Transverse colon (tissue), 4 donors: Measurements from ENCODE around the gene C2orf68. TPM values are rescaled to one million over a fixed set of nuclear protein-coding genes. Genes with fewer than 3 reads are reported as not detected.

ENCODE experiments used
- DNase-seq: peaks from one replicate; pipeline ENCODE4 v3.0.0-alpha.2; 2019
- H3K27ac ChIP-seq, 4 donors: fragments of 200-600 bp; sonication (generic); 2 replicates each; pipeline ENCODE4 v1.5.1; 2016 to 2018; ENCODE audit warnings: inconsistent platforms in 4 of 4
- H3K27me3 ChIP-seq: fragments of 200-600 bp; sonication (generic); 2 replicates; pipeline ENCODE4 v1.5.1; 2017; ENCODE audit warnings: inconsistent platforms
- H3K36me3 ChIP-seq, 4 donors: fragments of 200-600 bp; sonication (generic); 2 replicates each; pipeline ENCODE4 v1.5.1; 2017 to 2019; ENCODE audit warnings: inconsistent platforms in 4 of 4
- H3K4me1 ChIP-seq, 4 donors: fragments of 200-600 bp; sonication (generic); 2 replicates each; pipeline ENCODE4 v1.5.1; 2017 to 2020; ENCODE audit warnings: inconsistent platforms in 4 of 4
- H3K4me3 ChIP-seq, 4 donors: fragments of 200-600 bp; sonication (generic); 1 replicate in 1 of 4; 2 replicates in 3 of 4; pipeline versions ENCODE4 v1.5.1 to v1.6.1; 2017 to 2019; ENCODE audit warnings: inconsistent platforms in 4 of 4
- H3K9me3 ChIP-seq, 2 donors: fragments of 200-600 bp; sonication (generic); 2 replicates each; pipeline ENCODE4 v1.5.1; 2017 to 2019; ENCODE audit warnings: inconsistent platforms in 2 of 2
- EP300 ChIP-seq: sonication (generic); formaldehyde crosslinking; IDR thresholded peaks from one replicate; pipeline ENCODE4 v1.6.1; 2017; ENCODE audit warnings: antibody characterized with exemption, low read depth
- POLR2A ChIP-seq: fragments of 450-650 bp; IDR thresholded peaks from one replicate; pipeline ENCODE4 v1.6.1; 2016; ENCODE audit warnings: antibody characterized with exemption, mild to moderate bottlenecking, moderate library complexity
- POLR2AphosphoS5 ChIP-seq, 3 donors: sonication (generic); formaldehyde crosslinking; IDR thresholded peaks; one replicate each; pipeline ENCODE4 v1.6.1; 2016; ENCODE audit warnings: antibody characterized with exemption in 3 of 3
- WGBS, 2 donors: methylation state at CpG; one replicate each; pipeline ENCODE4 v1.1.5; 2018; ENCODE audit warnings: low coverage in 1 of 2; 5-methylcytosine and 5-hydroxymethylcytosine counted together
- in situ Hi-C, 4 donors: fragments of 200-750 bp; cut with MboI; loops; one replicate each; pipeline versions ENCODE4 v1.15.0 to v1.15.1; 2017; ENCODE audit warnings: low sequenced_read_pairs in 3 of 4, low pct_ligation_motif_present in 1 of 4, low pct_unique_long_range_greater_than_20kb in 1 of 4
- intact Hi-C: fragments of 100-400 bp; cut with DNase I; formaldehyde crosslinking; loops from one replicate; pipeline ENCODE4 v1.15.1; 2023; ENCODE audit warnings: low total_unique reads
- total RNA-seq, 4 donors: library from RNA; depleted of rRNA; stranded (reverse); fragments of >200 nt; gene quantifications; one replicate each; pipeline ENCODE4 v1.1.0, GENCODE V29; 2016
- TF ChIP-seq, protein P1 (sequence below), 5 experiments: fragments of 200-600 bp in 3 of 5; fragments of 450-650 bp in 2 of 5; sonication (generic) in 3 of 5; IDR thresholded peaks; 1 replicate in 2 of 5; 2 replicates in 3 of 5; pipeline ENCODE4 v1.5.1; 2016 to 2017; ENCODE audit warnings: antibody characterized with exemption in 5 of 5, inconsistent platforms in 3 of 5, mild to moderate bottlenecking in 2 of 5, moderate library complexity in 1 of 5

The C2orf68 gene
- total RNA-seq, 4 donors from 2014 or later: 17.7 to 24.8 (median 18.6) TPM

- Histone ChIP-seq H3K27me3 (no peaks in the 10 kb centered on the region), H3K36me3 (no peaks in the 10 kb centered on the region), H3K27ac (peak overlapping the region; percentile 78 to 95 (median 84)), H3K4me1 (peaks cover 11 to 46% (median 26%) of the 10 kb centered on the region in 4 donors), H3K9me3 (no peaks in the 10 kb centered on the region), H3K4me3 (peak overlapping the region in 1 of 4 donors; percentile 65)
- DNase-seq: no peak
- 20 to 60% methylated on average over 1 to 6 of the region's 6 CpGs for WGBS, 2 donors
- intact Hi-C loops: no loop called here
- in situ Hi-C loops: no loop called here
- TF ChIP-seq EP300 (no peak), POLR2A (no peak), POLR2AphosphoS5 (IDR thresholded peaks at IDR 0.05) (no peak)
- TF ChIP-seq, protein P1, sequence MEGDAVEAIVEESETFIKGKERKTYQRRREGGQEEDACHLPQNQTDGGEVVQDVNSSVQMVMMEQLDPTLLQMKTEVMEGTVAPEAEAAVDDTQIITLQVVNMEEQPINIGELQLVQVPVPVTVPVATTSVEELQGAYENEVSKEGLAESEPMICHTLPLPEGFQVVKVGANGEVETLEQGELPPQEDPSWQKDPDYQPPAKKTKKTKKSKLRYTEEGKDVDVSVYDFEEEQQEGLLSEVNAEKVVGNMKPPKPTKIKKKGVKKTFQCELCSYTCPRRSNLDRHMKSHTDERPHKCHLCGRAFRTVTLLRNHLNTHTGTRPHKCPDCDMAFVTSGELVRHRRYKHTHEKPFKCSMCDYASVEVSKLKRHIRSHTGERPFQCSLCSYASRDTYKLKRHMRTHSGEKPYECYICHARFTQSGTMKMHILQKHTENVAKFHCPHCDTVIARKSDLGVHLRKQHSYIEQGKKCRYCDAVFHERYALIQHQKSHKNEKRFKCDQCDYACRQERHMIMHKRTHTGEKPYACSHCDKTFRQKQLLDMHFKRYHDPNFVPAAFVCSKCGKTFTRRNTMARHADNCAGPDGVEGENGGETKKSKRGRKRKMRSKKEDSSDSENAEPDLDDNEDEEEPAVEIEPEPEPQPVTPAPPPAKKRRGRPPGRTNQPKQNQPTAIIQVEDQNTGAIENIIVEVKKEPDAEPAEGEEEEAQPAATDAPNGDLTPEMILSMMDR (IDR thresholded peaks at IDR 0.05): no peak
Observed at GRCh38 chr2:85579266-85579935, 32.5 kb downstream of the C2orf68 start.

DNA sequence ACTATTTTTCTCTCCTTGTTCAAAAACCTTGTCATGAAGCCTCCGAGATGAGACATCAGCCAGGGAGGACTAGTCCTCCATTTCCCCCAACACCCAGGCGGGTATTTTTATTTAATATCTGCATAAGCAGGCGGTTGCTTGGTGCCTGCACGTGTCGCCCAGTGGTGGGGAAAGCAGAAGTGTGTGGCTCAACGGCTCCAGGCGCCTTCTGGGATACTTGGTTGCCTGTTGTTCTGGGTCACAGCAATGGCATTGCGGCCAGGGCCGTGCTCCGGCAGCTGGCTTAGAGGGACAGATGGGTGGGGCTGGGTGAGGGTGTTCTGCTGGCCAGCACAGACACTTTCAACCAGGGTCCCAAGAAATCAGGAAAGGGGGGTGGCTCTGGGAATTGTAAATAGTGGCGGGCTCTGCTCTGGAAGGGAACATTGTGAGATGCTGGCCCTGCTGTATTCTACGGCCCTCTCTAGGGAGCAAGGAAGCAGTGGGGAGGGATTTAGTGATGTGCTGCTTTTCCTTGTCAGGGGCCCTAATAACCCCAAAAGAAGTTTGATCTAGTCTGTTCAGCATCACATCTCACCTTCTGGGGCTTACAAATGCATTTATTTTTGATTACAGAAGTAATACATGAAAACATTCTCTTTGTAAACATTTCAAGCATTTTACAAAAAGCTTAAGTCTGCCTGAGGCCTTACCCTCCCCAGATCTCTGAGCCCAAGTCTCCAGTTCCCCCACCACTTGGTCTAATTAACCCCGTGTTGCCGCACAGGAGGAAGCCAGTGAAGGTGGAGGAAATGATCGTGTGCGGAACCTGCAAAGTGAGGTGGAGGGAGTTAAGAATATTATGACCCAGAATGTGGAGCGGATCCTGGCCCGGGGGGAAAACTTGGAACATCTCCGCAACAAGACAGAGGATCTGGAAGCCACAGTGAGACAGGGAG lies 33.4 kb downstream of the C2orf68 start:
- peak; percentile 62 for DNase-seq
- H3K9me3 ChIP-seq: no peaks in the 10 kb centered on the region
- WGBS, 2 donors: 32 to 59% methylated on average over 8 to 19 of the region's 19 CpGs
- peak overlapping the region; percentile 4 to 65 (median 48) for H3K4me3 ChIP-seq
- intact Hi-C loops: no loop called here
- in situ Hi-C loops: no loop called here
- H3K4me1 ChIP-seq: peaks cover 7 to 38% (median 21%) of the 10 kb centered on the region in 4 donors
- H3K27me3 ChIP-seq: no peaks in the 10 kb centered on the region
- TF ChIP-seq POLR2AphosphoS5 (IDR thresholded peaks at IDR 0.05) (no peak), EP300 (no peak), POLR2A (no peak)
- TF ChIP-seq, protein P1 (IDR thresholded peaks at IDR 0.05): no peak
- H3K36me3 ChIP-seq: no peaks in the 10 kb centered on the region
- H3K27ac ChIP-seq: peak overlapping the region; percentile 78 to 95 (median 84)

DNA sequence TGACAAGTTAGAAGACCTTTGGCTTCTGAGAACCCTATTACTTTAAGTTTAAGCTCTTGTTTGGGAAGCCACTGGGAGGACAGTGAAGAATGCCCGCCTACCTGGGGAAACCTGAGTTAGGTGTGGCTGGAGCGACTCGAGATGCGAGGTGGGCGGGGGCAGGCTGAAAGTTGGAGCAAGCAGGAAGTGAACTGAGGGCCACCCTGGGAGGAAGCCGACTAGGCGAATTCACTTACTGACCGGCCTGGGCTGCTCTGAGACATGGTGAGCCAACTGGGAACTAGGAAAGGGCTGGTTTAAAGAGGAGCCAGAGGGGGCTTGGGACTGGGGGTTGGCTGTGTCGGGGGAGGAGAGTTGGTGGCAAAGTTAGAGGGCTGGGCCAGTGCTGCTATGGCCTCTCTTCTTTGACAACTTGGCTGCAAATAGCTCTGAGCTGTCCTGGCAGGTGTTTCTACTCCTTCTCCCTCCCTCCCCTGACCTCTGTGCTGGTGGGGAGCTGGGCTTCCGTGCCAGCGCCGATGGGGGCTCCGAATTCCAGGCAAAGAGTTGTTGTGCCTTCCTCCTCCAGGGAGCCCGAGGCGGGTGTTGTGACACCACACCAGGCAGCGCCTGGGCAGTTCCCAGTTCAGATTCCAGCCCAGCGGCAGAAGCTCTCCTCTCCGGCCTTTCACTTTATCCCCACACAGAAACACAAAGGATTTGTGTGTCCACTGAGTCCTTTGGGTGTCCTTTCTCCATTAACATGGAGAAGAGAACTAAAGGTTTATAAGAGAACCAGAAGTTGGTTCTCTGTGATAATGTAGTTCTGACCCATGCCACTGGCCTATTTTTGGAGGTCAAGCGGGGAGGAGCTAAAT lies 34.3 kb downstream of the C2orf68 start, which contains the start of gene VAMP8:
Gene VAMP8 (plus strand): TSS at position 201 of the 857 bp plus-strand sequence. CDS start 61 bp downstream, at position 262.
- peak; percentile 91 for DNase-seq
- H3K27me3 ChIP-seq: no peaks in the 10 kb centered on the region
- TF ChIP-seq, protein P1 (IDR thresholded peaks at IDR 0.05): no peak
- peak; percentile 72 for TF ChIP-seq POLR2A
- no peak for TF ChIP-seq EP300
- peak in 2 of 3 donors; percentile 74 to 75 for TF ChIP-seq POLR2AphosphoS5 (IDR thresholded peaks at IDR 0.05)
- peaks cover 5 to 32% (median 21%) of the 10 kb centered on the region in 4 donors for H3K4me1 ChIP-seq
- peak within 1 kb of the TSS; percentile 78 to 95 (median 84) for H3K27ac ChIP-seq
- H3K36me3 ChIP-seq: no peaks in the 10 kb centered on the region
- peak within 1 kb of the TSS; percentile 4 to 65 (median 48) for H3K4me3 ChIP-seq
- H3K9me3 ChIP-seq: no peaks in the 10 kb centered on the region
- intact Hi-C loops (no loop called here), in situ Hi-C loops (no loop called here)
- 0 to 17% methylated on average over 5 to 19 of the region's 19 CpGs for WGBS, 2 donors
